Tibial artery (tissue), 4 donors: ENCODE measurements around the gene MYOD1.

ENCODE experiments used
- DNase-seq, 2 donors: peaks; one replicate each; pipeline ENCODE4 v3.0.0-alpha.2; 2019
- H3K27ac ChIP-seq, 2 donors: fragments of 200-600 bp; sonication (generic) in 1 of 2; 1 replicate in 1 of 2; 2 replicates in 1 of 2; pipeline ENCODE4 v1.5.1; 2018 to 2019; ENCODE audit warnings: mild to moderate bottlenecking in 1 of 2
- H3K27me3 ChIP-seq, 2 donors: fragments of 200-600 bp; sonication (generic) in 1 of 2; one replicate each; pipeline versions ENCODE4 v1.5.1 to v1.6.0; 2016 to 2019
- H3K36me3 ChIP-seq, 3 donors: fragments of 200-600 bp; sonication (generic) in 2 of 3; one replicate each; pipeline ENCODE4 v1.5.1; 2016 to 2019; ENCODE audit warnings: mild to moderate bottlenecking in 2 of 3
- H3K4me1 ChIP-seq, 4 donors: fragments of 200-600 bp; sonication (generic) in 2 of 4; 1 replicate in 3 of 4; 2 replicates in 1 of 4; pipeline ENCODE4 v1.5.1; 2016 to 2019
- H3K4me3 ChIP-seq, 2 donors: fragments of 200-600 bp; sonication (generic) in 1 of 2; 1 replicate in 1 of 2; 2 replicates in 1 of 2; pipeline ENCODE4 v1.5.1; 2018 to 2019; ENCODE audit warnings: mild to moderate bottlenecking in 2 of 2
- H3K9me3 ChIP-seq, 3 donors: fragments of 200-600 bp; sonication (generic) in 1 of 3; one replicate each; pipeline ENCODE4 v1.5.1; 2016 to 2019
- CTCF ChIP-seq, 2 experiments: fragments of 200-600 bp in 1 of 2; fragments of 450-650 bp in 1 of 2; IDR thresholded peaks; one replicate each; pipeline ENCODE4 v1.5.1; 2017 to 2019; ENCODE audit warnings: antibody characterized with exemption in 2 of 2, mild to moderate bottlenecking in 1 of 2, moderate library complexity in 1 of 2
- intact Hi-C: fragments of 100-400 bp; cut with DNase I; formaldehyde crosslinking; loops from one replicate; pipeline ENCODE4 v1.15.0; 2023; ENCODE audit warnings: low total_unique reads

MYOD1 gene

GRCh38 chr11:17684550-17684949, 34.8 kb upstream of the MYOD1 start:
- Histone ChIP-seq H3K4me3 (no peak overlapping the region), H3K9me3 (no peaks in the 10 kb centered on the region), H3K36me3 (no peaks in the 10 kb centered on the region), H3K27me3 (peaks cover 0 to 13% of the 10 kb centered on the region in 2 donors), H3K4me1 (no peaks in the 10 kb centered on the region), H3K27ac (no peak overlapping the region)
- intact Hi-C loops: no loop called here
- DNase-seq: no peak
- TF ChIP-seq CTCF (IDR thresholded peaks at IDR 0.05): no peak

- Histone ChIP-seq H3K36me3 (no peaks in the 10 kb centered on the region), H3K4me3 (no peak overlapping the region), H3K9me3 (no peaks in the 10 kb centered on the region), H3K27me3 (peaks cover 0 to 13% of the 10 kb centered on the region in 2 donors), H3K4me1 (no peaks in the 10 kb centered on the region), H3K27ac (no peak overlapping the region)
- TF ChIP-seq CTCF (IDR thresholded peaks at IDR 0.05): no peak
- intact Hi-C loops: no loop called here
- no peak for DNase-seq
Observed at GRCh38 chr11:17686231-17686980, 33.0 kb upstream of the MYOD1 start.

- Histone ChIP-seq H3K9me3 (no peaks in the 10 kb centered on the region), H3K27me3 (peaks cover 0 to 13% of the 10 kb centered on the region in 2 donors), H3K4me3 (no peak overlapping the region), H3K36me3 (no peaks in the 10 kb centered on the region), H3K4me1 (no peaks in the 10 kb centered on the region), H3K27ac (no peak overlapping the region)
- intact Hi-C loops: no loop called here
- no peak for TF ChIP-seq CTCF (IDR thresholded peaks at IDR 0.05)
- DNase-seq: no peak
Observed at GRCh38 chr11:17687946-17688670, 31.3 kb upstream of the MYOD1 start.

- Histone ChIP-seq H3K27me3 (peaks cover 0 to 34% of the 10 kb centered on the region in 2 donors), H3K9me3 (no peaks in the 10 kb centered on the region), H3K36me3 (no peaks in the 10 kb centered on the region), H3K4me1 (no peaks in the 10 kb centered on the region), H3K4me3 (no peak overlapping the region), H3K27ac (no peak overlapping the region)
- no peak for DNase-seq
- intact Hi-C loops: no loop called here
- TF ChIP-seq CTCF (IDR thresholded peaks at IDR 0.05): no peak
Observed at GRCh38 chr11:17691550-17691949, 27.8 kb upstream of the MYOD1 start.

- H3K4me1 ChIP-seq: no peaks in the 10 kb centered on the region
- no peaks in the 10 kb centered on the region for H3K9me3 ChIP-seq
- H3K27ac ChIP-seq: no peak overlapping the region
- H3K27me3 ChIP-seq: peaks cover 0 to 33% of the 10 kb centered on the region in 2 donors
- H3K4me3 ChIP-seq: no peak overlapping the region
- intact Hi-C loops: no loop called here
- DNase-seq: no peak
- no peaks in the 10 kb centered on the region for H3K36me3 ChIP-seq
- no peak for TF ChIP-seq CTCF (IDR thresholded peaks at IDR 0.05)
Observed at GRCh38 chr11:17691976-17692375, 27.4 kb upstream of the MYOD1 start.
